ENCODE measurements around the gene ANO10.

ANO10 gene

GRCh38 chr3:43647331-43648166, 25.7 kb upstream of the ANO10 start:
- no peaks in the 10 kb centered on the region for H3K4me1 ChIP-seq (ENCODE audit: control insufficient read depth, insufficient read depth, low read length)
- no peaks in the 10 kb centered on the region for H3K9me3 ChIP-seq (ENCODE audit: control insufficient read depth in 2 of 2, low read length in 2 of 2)
- no peak overlapping the region for H3K4me3 ChIP-seq (ENCODE audit: low read length in 2 of 2)
- H3K9ac ChIP-seq (ENCODE audit: low read length in 2 of 2), result no peak overlapping the region
- no peak overlapping the region for H3K27ac ChIP-seq (ENCODE audit: low read length)
- H3K36me3 ChIP-seq (ENCODE audit: control insufficient read depth in 2 of 2, insufficient read depth in 2 of 2, low read length in 2 of 2), result no peaks in the 10 kb centered on the region
- no peaks in the 10 kb centered on the region for H3K27me3 ChIP-seq (ENCODE audit: control insufficient read depth in 1 of 2, insufficient read depth in 2 of 2, low read length in 2 of 2)

DNA sequence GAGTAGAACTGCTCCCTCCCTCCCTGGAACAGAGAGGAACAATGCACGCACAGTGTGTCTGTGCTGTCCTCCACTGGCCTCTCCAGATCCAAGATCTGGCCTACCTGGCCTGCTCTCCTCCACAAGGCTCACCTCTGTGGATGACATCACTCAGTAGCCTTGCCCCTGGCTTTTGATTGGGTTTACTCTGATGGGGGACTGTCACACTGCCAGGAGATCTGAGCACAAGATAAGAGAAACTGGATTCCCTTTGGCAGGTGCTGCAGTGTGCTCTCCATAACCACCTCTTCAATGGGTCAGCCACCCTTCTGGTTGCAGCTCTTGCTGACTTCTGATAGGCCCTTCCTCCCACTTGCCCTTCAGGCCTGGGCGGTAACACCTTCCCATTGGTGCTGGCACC, 22.6 kb upstream of the ANO10 start:
- Histone ChIP-seq H3K9me3 (ENCODE audit: control insufficient read depth in 2 of 2, low read length in 2 of 2) (no peaks in the 10 kb centered on the region), H3K9ac (ENCODE audit: low read length in 2 of 2) (no peak overlapping the region), H3K27ac (ENCODE audit: low read length) (no peak overlapping the region), H3K36me3 (ENCODE audit: control insufficient read depth in 2 of 2, insufficient read depth in 2 of 2, low read length in 2 of 2) (no peaks in the 10 kb centered on the region), H3K4me3 (ENCODE audit: low read length in 2 of 2) (no peak overlapping the region), H3K4me1 (ENCODE audit: control insufficient read depth, insufficient read depth, low read length) (no peaks in the 10 kb centered on the region), H3K27me3 (ENCODE audit: control insufficient read depth in 1 of 2, insufficient read depth in 2 of 2, low read length in 2 of 2) (no peaks in the 10 kb centered on the region)

DNA sequence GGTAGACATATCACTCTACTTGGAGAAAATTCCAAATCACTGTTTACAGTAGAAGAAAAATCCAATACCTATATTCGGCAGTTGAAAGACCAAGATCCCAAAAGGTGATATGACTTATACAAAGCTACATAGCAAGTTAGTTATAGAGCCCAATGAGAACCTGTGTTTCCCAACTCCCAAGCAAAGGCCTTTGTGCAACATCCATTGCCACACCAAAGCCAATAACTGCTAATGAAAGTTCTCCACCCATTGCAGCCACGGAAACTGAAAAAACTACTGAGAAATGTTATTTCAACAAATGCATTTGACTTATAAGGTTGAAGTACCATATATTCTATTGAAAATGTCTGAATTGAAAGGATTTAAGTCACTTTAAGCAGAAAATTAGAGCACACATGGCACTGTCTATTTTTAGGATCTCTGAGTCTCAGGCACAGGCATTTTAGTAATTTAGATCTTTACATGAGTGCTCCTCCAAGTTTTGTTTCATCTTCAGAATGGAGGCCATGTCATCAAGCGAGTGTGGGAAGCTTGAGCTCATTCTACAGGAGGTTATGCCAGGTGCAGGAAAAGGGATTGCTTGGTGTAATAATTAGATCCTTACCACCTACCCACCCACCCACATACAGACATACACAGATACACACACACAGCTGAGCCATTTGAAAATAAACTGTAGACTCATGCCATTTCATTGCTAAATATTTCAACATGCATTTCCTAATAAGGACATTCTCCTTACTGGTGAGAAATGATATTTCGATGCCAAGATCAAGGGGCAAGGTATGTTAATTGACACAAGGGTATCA, 19.7 kb upstream of the ANO10 start:
- no peak overlapping the region for H3K9ac ChIP-seq (ENCODE audit: low read length in 2 of 2)
- H3K27ac ChIP-seq (ENCODE audit: low read length), result no peak overlapping the region
- H3K9me3 ChIP-seq (ENCODE audit: control insufficient read depth in 2 of 2, low read length in 2 of 2), result no peaks in the 10 kb centered on the region
- H3K4me1 ChIP-seq (ENCODE audit: control insufficient read depth, insufficient read depth, low read length), result no peaks in the 10 kb centered on the region
- H3K4me3 ChIP-seq (ENCODE audit: low read length in 2 of 2), result no peak overlapping the region
- no peaks in the 10 kb centered on the region for H3K27me3 ChIP-seq (ENCODE audit: control insufficient read depth in 1 of 2, insufficient read depth in 2 of 2, low read length in 2 of 2)
- H3K36me3 ChIP-seq (ENCODE audit: control insufficient read depth in 2 of 2, insufficient read depth in 2 of 2, low read length in 2 of 2), result no peaks in the 10 kb centered on the region

DNA sequence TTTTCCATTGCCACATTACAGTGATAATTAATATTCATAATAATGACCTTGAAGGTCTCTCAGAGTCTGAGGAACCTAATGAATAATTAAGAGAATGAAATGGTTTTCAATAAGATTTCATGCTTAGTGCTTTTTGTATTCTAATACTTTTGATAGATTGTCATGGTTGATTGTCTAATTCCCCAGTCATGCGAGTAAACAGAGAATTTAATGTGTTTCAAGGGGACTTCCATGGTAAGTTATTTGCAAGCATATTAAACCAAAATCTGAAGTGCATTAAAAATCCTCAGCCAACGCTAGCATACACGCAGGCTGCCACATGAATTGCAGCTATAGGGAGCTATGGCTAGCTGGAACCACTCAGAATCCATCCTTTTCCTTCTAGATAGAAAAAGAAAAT, 18.9 kb upstream of the ANO10 start:
- no peak overlapping the region for H3K4me3 ChIP-seq (ENCODE audit: low read length in 2 of 2)
- H3K27ac ChIP-seq (ENCODE audit: low read length), result no peak overlapping the region
- no peak overlapping the region for H3K9ac ChIP-seq (ENCODE audit: low read length in 2 of 2)
- H3K9me3 ChIP-seq (ENCODE audit: control insufficient read depth in 2 of 2, low read length in 2 of 2), result no peaks in the 10 kb centered on the region
- H3K4me1 ChIP-seq (ENCODE audit: control insufficient read depth, insufficient read depth, low read length), result no peaks in the 10 kb centered on the region
- H3K36me3 ChIP-seq (ENCODE audit: control insufficient read depth in 2 of 2, insufficient read depth in 2 of 2, low read length in 2 of 2), result no peaks in the 10 kb centered on the region
- no peaks in the 10 kb centered on the region for H3K27me3 ChIP-seq (ENCODE audit: control insufficient read depth in 1 of 2, insufficient read depth in 2 of 2, low read length in 2 of 2)

- Histone ChIP-seq H3K27ac (ENCODE audit: low read length) (no peak overlapping the region), H3K9me3 (ENCODE audit: control insufficient read depth in 2 of 2, low read length in 2 of 2) (no peaks in the 10 kb centered on the region), H3K4me1 (ENCODE audit: control insufficient read depth, insufficient read depth, low read length) (no peaks in the 10 kb centered on the region), H3K4me3 (ENCODE audit: low read length in 2 of 2) (no peak overlapping the region), H3K9ac (ENCODE audit: low read length in 2 of 2) (no peak overlapping the region), H3K27me3 (ENCODE audit: control insufficient read depth in 1 of 2, insufficient read depth in 2 of 2, low read length in 2 of 2) (peaks cover 0 to 3% of the 10 kb centered on the region in 2 donors), H3K36me3 (ENCODE audit: control insufficient read depth in 2 of 2, insufficient read depth in 2 of 2, low read length in 2 of 2) (no peaks in the 10 kb centered on the region)
Observed at GRCh38 chr3:43638594-43639447, 17.0 kb upstream of the ANO10 start.

- Histone ChIP-seq H3K9ac (ENCODE audit: low read length in 2 of 2) (no peak overlapping the region), H3K27me3 (ENCODE audit: control insufficient read depth in 1 of 2, insufficient read depth in 2 of 2, low read length in 2 of 2) (peaks cover 0 to 3% of the 10 kb centered on the region in 2 donors), H3K27ac (ENCODE audit: low read length) (no peak overlapping the region), H3K36me3 (ENCODE audit: control insufficient read depth in 2 of 2, insufficient read depth in 2 of 2, low read length in 2 of 2) (no peaks in the 10 kb centered on the region), H3K4me1 (ENCODE audit: control insufficient read depth, insufficient read depth, low read length) (no peaks in the 10 kb centered on the region), H3K9me3 (ENCODE audit: control insufficient read depth in 2 of 2, low read length in 2 of 2) (no peaks in the 10 kb centered on the region), H3K4me3 (ENCODE audit: low read length in 2 of 2) (no peak overlapping the region)
Observed at GRCh38 chr3:43637702-43638101, 15.9 kb upstream of the ANO10 start.

DNA sequence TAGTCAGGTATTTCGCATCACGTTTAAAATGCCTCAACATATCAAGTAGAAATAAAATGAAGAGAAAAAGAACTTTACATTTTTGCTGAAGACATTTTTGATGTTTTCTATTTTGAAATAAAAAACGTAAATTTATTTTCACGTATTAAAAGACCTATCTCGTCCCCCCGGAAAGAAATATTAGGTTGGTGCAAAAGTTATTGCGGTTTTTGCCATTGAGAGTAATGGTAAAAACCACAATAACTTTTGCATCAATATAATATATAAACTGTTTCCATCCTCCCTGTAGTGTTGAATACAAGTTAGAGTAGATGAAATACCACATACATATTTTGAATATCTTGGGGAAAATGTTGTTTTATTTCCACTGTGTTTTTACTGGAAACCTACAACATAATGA, 11.2 kb upstream of the ANO10 start:
- peaks cover 0 to 3% of the 10 kb centered on the region in 2 donors for H3K27me3 ChIP-seq (ENCODE audit: control insufficient read depth in 1 of 2, insufficient read depth in 2 of 2, low read length in 2 of 2)
- H3K27ac ChIP-seq (ENCODE audit: low read length), result no peak overlapping the region
- no peaks in the 10 kb centered on the region for H3K9me3 ChIP-seq (ENCODE audit: control insufficient read depth in 2 of 2, low read length in 2 of 2)
- H3K4me3 ChIP-seq (ENCODE audit: low read length in 2 of 2), result no peak overlapping the region
- no peaks in the 10 kb centered on the region for H3K36me3 ChIP-seq (ENCODE audit: control insufficient read depth in 2 of 2, insufficient read depth in 2 of 2, low read length in 2 of 2)
- H3K4me1 ChIP-seq (ENCODE audit: control insufficient read depth, insufficient read depth, low read length), result no peaks in the 10 kb centered on the region
- H3K9ac ChIP-seq (ENCODE audit: low read length in 2 of 2), result no peak overlapping the region

- H3K27me3 ChIP-seq (ENCODE audit: control insufficient read depth in 1 of 2, insufficient read depth in 2 of 2, low read length in 2 of 2), result peaks cover 0 to 3% of the 10 kb centered on the region in 2 donors
- H3K9ac ChIP-seq (ENCODE audit: low read length in 2 of 2), result no peak overlapping the region
- H3K4me3 ChIP-seq (ENCODE audit: low read length in 2 of 2), result no peak overlapping the region
- no peaks in the 10 kb centered on the region for H3K4me1 ChIP-seq (ENCODE audit: control insufficient read depth, insufficient read depth, low read length)
- no peaks in the 10 kb centered on the region for H3K9me3 ChIP-seq (ENCODE audit: control insufficient read depth in 2 of 2, low read length in 2 of 2)
- H3K36me3 ChIP-seq (ENCODE audit: control insufficient read depth in 2 of 2, insufficient read depth in 2 of 2, low read length in 2 of 2), result no peaks in the 10 kb centered on the region
- no peak overlapping the region for H3K27ac ChIP-seq (ENCODE audit: low read length)
Observed at GRCh38 chr3:43632269-43632733, 10.5 kb upstream of the ANO10 start.

DNA sequence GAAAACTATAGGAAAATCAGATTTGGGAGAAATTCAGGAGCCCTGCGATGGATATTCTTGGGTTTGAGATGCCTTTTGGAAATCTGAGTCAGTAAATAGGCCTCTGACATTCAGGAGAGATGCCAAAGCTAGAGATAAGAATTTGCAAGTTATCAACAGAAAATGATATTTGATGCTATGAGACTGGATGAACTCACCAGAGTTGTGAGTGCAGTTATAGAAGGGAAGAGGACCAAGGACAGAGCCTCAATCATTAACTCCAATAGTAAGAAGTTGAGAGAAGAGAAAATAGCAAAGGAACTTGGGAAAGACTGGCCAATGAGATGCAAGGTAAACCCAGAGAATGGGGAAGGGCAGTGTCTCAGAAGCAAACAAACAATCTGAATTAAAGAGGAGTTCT, 7.9 kb upstream of the ANO10 start:
- no peaks in the 10 kb centered on the region for H3K36me3 ChIP-seq (ENCODE audit: control insufficient read depth in 2 of 2, insufficient read depth in 2 of 2, low read length in 2 of 2)
- H3K4me1 ChIP-seq (ENCODE audit: control insufficient read depth, insufficient read depth, low read length), result no peaks in the 10 kb centered on the region
- H3K4me3 ChIP-seq (ENCODE audit: low read length in 2 of 2), result no peak overlapping the region
- H3K27me3 ChIP-seq (ENCODE audit: control insufficient read depth in 1 of 2, insufficient read depth in 2 of 2, low read length in 2 of 2), result peaks cover 0 to under 1% of the 10 kb centered on the region in 2 donors
- H3K9ac ChIP-seq (ENCODE audit: low read length in 2 of 2), result no peak overlapping the region
- no peak overlapping the region for H3K27ac ChIP-seq (ENCODE audit: low read length)
- no peaks in the 10 kb centered on the region for H3K9me3 ChIP-seq (ENCODE audit: control insufficient read depth in 2 of 2, low read length in 2 of 2)

- no peaks in the 10 kb centered on the region for H3K9me3 ChIP-seq (ENCODE audit: control insufficient read depth in 2 of 2, low read length in 2 of 2)
- no peaks in the 10 kb centered on the region for H3K4me1 ChIP-seq (ENCODE audit: control insufficient read depth, insufficient read depth, low read length)
- no peak overlapping the region for H3K4me3 ChIP-seq (ENCODE audit: low read length in 2 of 2)
- H3K9ac ChIP-seq (ENCODE audit: low read length in 2 of 2), result no peak overlapping the region
- no peaks in the 10 kb centered on the region for H3K27me3 ChIP-seq (ENCODE audit: control insufficient read depth in 1 of 2, insufficient read depth in 2 of 2, low read length in 2 of 2)
- H3K36me3 ChIP-seq (ENCODE audit: control insufficient read depth in 2 of 2, insufficient read depth in 2 of 2, low read length in 2 of 2), result no peaks in the 10 kb centered on the region
- H3K27ac ChIP-seq (ENCODE audit: low read length), result no peak overlapping the region
Observed at GRCh38 chr3:43629257-43629656, 7.4 kb upstream of the ANO10 start.

Measured in stomach smooth muscle (tissue), 2 donors.